NCI-H2107 (cell line): ENCODE measurements around the gene COL28A1.
"Not testable (repeated sequence)": the region's sequence is repeated elsewhere in the genome, so short reads cannot be mapped to it uniquely, and the experiment has no call there.

Experiments
- DNase-seq: peaks from one replicate; lab custom pipeline; 2025; lab: John Stamatoyannopoulos, UW

COL28A1 gene

GRCh38 chr7:7416031-7416858 lies 119.4 kb downstream of the COL28A1 start:
- no peak for DNase-seq

DNA sequence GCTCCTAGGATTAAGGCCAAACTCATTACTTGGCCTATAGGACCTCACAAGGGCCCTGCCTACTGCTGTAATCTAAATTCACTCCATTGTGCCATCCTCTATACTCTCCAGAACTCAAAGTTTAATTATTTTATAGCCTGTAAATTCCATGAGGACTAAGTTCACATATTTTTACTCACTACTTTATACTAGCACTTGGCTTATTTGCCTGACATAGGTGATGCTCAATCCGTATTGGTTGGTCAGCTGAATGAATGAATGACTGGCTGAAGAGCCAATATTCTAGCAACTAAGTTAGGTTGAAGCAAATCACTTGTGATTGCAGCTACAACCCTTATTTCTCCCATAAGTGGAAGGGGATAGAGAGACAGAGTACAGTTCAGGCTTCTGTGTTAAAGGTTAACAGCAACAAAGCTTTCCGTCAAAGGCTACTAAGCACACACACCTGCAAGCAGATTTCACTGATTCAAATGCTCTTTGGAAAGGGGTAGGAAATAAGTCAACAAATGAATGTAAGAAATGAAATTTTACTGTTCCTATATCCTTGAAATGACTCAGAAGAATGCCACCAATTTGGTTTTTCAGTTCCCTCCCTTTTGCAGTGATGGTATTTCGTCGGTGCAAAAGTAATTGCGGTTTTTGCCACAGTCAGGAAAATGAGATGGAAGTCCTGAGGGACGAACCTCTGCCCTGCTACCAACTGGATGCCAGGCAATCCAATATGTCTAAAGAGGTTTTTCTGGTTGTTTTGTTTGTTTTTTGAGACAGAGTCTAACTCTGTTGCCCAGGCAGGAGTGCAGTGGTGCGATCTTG lies 120.7 kb downstream of the COL28A1 start:
- no peak for DNase-seq

DNA sequence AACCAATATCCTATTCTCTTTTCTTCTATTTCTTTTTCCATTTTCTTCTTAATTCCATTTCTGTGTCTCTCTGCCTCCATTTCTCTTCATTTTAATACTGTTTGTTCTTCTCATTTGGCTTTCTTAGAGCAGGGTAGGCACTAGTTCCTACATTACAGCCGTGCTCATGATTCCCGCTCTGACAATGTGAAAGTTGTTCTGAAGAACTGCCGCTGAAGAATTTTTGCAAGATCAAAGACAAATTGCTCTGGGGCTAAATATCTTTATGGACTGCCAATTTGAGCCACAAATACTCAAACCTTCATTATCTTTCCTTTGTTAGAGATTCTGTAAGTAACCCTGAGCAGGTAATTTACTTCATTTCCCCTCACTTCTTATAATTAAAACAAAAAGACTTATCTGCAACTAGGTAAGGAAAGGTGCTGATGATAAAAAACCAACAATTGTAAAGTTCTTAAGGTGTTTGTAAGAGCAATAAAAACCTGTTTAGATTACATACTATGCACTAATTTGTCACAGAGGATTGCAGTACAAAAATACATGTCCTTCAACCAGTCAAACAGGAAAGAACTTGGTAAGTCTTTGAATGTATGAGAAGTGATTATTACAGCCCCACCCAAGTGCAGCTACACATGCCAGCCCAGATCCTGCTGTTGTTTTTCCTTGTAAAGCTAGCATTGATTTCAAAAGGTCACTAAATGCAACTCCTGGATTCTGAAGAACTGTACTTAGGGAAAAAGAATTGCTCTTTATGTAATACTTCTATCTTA lies 127.5 kb downstream of the COL28A1 start:
- no peak for DNase-seq

GRCh38 chr7:7405461-7405860 lies 130.2 kb downstream of the COL28A1 start:
- no peak for DNase-seq

DNA sequence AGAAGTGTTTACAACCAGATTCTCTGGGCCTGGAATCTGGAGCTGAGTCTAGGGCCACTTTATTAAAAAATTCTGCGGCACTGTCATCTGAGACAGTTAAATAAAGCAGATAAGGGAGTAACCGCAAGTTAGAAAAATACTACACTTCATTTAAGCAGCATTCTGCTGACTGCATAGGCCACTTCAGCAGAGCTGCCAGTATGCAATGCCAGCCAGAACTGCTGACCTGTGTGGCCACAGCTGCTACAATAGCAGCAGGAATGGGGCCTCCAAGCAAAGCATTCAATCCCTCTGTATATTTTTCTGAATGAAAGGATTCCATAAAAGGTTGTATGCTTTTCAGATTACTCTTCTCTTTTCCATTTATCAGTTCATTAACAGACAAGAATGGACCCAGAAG lies 136.0 kb downstream of the COL28A1 start:
- no peak for DNase-seq

DNA sequence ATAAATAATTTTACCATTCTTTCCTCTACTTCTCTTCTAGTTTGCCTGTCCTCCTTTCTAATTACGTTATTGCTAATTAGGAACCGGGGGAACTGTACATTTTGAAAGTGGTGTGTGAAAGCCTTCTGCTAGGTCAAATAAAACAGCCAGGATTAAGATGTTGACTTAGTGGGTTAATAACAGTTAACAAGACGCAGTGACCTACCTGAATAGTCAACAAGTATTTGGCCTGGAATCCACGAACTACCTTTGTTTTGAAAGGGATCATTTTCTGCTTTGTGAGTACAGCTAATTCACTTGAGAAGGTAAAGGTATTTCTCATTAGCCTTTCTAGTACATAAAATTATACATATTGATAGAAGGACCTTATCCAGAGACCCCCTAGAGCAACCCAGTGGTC lies 139.9 kb downstream of the COL28A1 start:
- DNase-seq = no peak

- DNase-seq = not testable (repeated sequence)
Measured at GRCh38 chr7:7388164-7388563, 147.5 kb downstream of the COL28A1 start.

DNA sequence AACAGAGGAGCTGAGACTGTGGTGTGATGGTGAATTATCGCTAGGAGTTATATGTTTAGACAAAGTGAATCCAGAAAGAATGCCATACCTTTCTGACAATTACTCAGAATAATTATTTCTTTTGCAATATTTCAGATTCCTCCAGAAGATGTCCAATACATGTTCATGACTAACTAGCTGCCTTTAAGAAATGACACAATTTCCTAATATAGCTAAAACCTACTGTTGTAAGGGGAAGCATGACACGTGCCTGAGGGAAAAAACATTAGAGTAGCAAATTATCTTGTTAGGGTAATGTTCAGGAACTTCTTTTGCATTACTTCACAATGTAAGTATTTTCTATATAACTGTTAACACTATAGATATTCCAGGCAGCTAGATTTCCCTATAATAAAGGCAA lies 150.3 kb downstream of the COL28A1 start:
- no peak for DNase-seq

DNA sequence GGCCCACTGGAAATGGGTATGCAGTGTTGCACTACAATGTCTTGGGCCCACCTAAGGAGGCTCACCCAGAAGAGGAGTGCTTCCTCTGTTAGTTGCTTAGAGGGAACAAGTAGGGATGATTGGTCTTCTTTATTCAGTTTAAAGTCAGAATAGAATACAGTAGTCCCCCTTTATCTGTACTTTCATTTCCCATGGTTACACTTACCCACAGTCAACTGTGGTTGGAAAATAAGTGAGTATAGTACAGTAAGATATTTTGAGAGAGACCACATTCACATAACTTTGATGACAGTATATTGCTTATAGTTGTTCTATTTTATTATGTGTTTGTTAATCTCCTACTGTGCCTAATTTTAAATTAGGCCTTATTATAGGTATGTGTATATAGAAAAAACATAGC lies 151.4 kb downstream of the COL28A1 start:
- no peak for DNase-seq

DNA sequence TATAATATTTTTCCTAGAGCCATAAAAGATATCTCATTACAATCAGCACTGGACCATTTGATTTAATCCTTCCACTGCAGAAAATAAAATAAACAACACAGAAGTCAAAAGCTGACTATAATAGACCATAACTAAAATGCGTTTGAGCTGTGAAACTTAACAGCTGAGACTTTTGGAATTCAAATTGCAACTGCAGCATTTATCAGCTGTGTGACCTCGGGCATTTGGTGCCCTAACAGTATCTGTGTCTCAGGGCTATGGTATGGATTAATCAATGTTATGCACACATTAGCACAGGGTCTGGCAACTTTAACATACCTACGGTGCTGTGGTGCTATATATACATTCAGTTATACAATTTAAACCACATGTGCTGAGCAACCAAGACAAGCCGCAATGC lies 160.1 kb downstream of the COL28A1 start:
- no peak for DNase-seq

DNA sequence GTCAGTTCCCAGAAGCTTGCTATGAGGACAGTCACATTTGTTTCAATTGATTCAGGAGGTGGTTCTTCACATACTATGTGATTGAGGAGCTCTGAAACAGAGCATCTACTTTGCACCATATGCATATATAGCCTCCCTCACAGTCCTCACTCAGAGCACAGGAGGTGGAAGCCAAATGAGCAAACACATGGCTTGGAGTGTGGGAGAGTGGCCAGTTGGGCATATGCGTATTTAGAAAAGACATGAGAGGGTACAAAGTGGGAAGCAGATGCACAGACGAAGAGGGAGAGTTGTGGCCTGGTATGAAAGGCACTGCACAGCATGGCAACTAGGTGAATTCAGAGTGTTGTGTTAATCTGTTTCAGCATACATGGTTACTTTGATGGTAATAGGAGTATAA lies 165.6 kb downstream of the COL28A1 start:
- no peak for DNase-seq

DNA sequence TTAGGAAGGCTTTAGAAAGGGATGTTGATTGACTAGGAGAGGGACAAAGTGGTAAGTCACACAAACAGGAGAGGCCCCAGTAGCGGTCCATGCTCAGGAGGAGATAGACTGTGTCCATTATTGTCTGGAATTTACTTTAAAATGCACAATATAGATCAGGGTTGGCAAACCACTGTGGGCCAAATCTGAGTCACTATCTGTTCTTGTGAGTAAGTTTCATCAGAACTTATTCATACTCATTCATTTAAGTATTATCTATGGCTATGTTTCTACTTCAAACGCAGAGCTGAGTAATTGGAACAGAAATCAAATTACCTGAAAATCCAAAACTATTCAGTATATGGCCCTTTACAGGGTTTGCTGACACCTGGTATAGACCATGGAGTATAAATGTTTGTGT lies 166.5 kb downstream of the COL28A1 start:
- DNase-seq = no peak

DNA sequence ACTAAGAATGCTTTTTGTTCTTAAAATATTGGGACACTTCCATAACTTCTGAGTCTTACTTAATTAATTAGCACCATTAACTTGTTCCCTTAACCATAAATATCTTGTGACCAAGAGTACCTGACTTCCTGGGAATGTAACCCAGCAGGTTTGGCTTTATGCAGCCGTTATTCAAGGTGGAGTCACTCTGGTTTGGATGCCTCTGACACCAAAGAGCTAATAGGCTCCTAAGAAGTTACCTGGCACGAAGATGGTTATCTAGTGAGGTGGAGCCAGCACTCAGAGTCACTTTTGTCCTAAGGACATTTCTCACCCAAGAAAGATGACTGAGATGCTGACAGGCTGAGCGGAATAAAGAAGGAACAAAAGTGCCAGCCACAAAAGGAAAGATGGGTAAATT lies 181.0 kb downstream of the COL28A1 start:
- no peak for DNase-seq

GRCh38 chr7:7352845-7353244 lies 182.8 kb downstream of the COL28A1 start:
- no peak for DNase-seq

GRCh38 chr7:7351832-7352231 lies 183.8 kb downstream of the COL28A1 start:
- DNase-seq = no peak

GRCh38 chr7:7351156-7351555 lies 184.5 kb downstream of the COL28A1 start:
- no peak for DNase-seq

- no peak for DNase-seq
Measured at GRCh38 chr7:7349156-7349555, 186.5 kb downstream of the COL28A1 start.

DNA sequence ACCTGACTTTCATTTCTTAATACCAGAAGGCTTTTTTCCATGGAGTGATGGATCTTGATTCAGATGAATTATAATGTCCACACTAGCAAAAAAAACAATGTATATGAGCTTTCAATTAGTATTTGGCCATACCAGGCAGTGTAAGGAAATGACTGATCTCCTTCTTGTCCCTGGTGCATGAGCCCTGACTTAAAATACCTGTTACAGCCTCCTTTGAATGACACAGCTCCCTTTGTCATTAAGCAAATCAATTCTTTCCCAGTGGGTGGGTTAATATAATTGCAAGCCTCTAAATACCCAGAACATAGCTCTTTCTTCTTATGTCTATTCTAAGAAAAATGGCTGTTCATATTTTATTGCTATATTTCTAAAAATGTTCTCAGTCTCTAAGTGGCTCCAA lies 188.6 kb downstream of the COL28A1 start:
- DNase-seq = no peak

- DNase-seq = no peak
Measured at GRCh38 chr7:7344583-7344982, 191.1 kb downstream of the COL28A1 start.

GRCh38 chr7:7335909-7336308 lies 199.8 kb downstream of the COL28A1 start:
- DNase-seq = no peak

- DNase-seq = no peak
Measured at GRCh38 chr7:7335215-7335614, 200.5 kb downstream of the COL28A1 start.

- DNase-seq = no peak
Measured at GRCh38 chr7:7333610-7334009, 202.1 kb downstream of the COL28A1 start.

DNA sequence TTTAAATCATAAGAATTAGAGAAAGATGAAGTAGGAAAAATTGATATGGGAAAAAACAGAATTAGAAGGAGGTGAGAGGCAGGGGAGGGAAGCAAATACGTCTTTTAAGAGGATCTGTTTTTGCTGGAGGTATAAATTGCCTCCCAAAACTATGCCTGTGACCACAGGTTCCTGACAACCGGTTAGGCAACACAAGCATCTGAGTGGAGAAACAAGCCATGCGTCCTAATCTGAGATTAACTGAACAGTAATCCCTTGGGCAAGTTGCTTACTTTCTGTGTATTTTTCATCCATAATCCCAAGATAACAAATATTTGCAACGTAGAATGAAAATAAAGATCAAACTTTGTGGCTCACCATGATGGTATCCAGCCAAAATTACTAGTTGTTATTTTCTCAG lies 204.2 kb downstream of the COL28A1 start:
- no peak for DNase-seq
